A204.1 (cell line): ENCODE results near the gene CLCNKA.
"Not testable (repeated sequence)": the region's sequence is repeated elsewhere in the genome, so short reads cannot be mapped to it uniquely, and the experiment has no call there.

Experiments used
- FAIRE-seq: peaks from 2 replicates; lab custom pipeline; 2012; peaks lifted over from hg19 to GRCh38; lab: Jason Lieb, UNC

The CLCNKA gene

DNA sequence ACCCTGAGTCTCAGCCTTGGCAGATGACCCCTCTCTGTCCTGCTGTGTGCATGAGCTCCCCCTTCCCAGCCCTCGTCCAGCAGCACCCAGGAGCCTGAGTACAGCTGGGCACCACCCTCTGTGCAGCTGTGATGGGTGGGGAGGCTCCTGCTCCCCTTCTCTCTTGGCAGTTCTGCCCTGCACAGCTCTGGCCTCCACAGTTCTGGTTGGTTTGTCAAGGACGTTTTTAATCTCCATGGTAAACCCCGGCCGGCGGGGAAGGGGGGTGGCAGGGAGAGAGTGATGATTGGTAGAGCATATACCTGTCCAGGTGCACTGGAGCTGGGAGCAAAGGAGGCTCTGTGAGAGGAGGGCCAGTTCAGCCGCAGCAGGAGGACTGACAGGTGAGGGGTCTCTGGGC, at the start of gene CLCNKA:
Gene CLCNKA (plus strand): TSS at position 356 of the 400 bp plus-strand sequence. CDS start 584 bp downstream, outside the sequence.
- FAIRE-seq: no peak

DNA sequence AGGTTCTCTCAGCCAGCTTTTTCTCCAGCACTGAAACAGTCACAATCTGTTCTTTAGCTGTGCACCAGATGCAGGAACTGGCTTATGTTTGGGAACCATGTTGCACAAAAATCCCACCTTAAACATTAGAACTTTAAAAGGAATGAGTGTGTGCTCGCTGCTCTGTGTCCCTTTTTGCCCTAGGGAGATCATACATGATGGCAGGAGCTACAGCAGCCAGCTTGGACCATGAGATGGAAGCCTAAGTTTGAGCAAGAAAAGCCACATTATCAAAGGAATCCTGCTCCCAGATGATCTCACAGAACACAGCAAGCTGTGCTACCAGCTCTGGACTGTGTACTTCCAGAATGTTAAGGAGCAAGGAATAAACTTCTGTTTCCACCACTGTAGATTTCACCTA, 49.4 kb upstream of the CLCNKA start:
- no peak for FAIRE-seq

DNA sequence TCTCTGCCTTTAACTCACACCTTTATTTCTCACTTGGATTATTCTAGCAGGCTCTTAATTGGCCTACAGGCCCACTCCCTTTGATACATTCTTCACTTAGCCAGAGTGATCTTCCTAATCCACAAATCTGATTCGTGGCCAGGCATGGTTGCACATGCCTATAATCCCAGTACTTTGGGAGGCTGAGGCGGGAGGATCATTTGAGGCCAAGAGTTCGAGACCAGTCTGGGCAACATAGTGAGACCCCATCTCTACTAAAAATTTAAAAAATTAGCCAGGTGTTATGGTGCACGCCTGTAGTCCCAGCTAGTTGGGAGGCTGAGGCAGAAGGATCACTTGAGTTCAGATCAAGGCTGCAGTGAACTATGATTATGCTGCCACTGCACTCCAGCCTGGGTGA, 48.1 kb upstream of the CLCNKA start:
- FAIRE-seq: no peak

DNA sequence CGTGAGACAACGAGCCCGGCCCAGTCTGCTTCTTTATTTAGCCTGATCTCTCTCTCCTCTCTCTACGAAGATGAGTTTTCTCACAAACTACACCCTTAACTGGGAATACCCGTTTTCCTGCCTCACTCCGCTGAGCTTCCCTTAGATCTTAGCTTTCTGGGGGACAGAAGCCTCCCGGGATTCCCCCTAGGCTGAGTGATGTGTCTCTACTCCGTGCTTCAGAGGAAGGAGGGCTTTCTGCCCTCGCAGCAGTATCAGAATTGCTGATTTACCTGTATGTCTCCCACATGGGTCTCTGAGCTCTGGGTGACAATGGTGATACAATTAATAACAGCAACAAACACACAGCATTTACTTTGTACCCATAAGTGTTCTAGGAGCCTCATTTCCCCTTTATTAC, 47.0 kb upstream of the CLCNKA start:
- FAIRE-seq: no peak

DNA sequence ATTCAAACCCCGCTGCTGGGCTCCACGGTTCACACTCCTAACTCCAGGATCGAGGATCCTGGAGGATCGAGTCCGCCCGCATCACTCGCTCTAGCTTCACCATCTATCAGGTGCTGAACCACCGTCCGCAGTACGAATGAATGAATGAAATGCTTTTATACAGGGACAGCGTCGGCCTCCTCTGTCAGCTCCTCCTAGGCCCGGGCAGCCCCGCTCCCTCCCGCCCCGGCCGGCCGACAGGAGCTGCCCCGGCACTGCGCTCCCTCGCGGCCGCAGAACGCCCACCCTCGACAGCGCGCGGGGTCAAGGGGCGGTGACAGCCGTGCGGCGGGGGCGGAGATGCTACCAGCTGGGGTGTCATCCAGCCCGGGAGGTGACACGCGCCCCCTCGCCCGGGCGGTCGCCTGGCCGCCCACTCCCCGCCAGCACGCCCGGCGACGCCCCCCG, 46.5 kb upstream of the CLCNKA start:
- no peak for FAIRE-seq

- FAIRE-seq: no peak
Observed at GRCh38 chr1:15975805-15976680, 45.8 kb upstream of the CLCNKA start, which contains the start of gene ZBTB17. ZBTB17 (minus strand) TSS chr1:15976101; CDS start chr1:15948495, 27,606 bp downstream.

DNA sequence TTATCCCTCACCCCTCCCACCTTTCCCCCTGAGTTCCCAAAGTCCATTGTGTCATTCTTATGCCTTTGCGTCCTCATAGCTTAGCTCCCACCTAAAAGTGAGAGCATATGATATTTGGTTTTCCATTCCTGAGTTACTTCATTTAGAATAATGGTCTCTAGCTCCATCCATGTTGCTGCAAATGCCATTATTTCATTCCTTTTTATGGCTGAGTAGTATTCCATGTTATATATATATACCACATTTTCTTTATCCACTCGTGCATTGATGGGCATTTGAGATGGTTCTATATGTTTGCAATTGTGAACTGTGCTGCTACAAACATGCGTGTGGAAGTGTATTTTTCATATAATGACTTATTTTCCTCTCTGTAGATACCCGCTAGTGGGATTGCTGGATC, 43.9 kb upstream of the CLCNKA start:
- FAIRE-seq: not testable (repeated sequence)

DNA sequence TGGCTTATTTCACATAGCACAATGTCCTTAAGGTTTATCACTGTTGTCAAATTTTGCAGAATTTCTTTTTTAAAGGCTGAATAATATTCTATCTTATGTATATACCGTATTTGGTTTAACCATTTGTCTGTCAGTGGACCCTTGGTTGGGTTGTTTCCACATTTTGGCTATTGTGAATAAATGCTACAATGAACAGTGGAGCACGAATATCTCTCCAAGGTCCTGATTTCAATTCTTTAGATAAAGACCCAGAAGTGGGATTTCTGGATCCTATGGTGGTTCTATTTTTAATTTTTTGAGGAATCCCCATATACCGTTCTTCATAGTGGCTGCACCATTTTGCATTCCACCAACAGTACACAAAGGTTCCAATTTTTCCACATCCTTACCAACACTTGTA, 40.2 kb upstream of the CLCNKA start:
- no peak for FAIRE-seq

DNA sequence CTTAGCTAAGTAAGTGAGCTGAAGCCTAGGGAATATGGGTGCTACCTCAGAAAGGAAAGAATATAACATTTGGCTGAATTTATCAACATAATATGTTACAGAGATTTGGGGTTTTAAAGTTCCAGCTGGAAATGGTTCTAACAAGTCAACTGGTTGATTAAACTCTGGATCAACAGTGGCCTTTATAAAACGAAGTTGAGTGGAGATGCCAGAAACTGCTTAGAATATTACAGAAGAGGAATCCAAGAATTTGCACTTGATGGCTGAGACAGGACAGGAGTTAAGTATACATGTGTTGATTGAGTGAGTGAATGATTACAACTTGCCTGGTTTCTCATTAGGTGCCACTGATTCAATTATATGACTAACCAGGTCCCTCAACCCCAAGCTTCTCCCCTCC, 38.6 kb upstream of the CLCNKA start:
- no peak for FAIRE-seq

DNA sequence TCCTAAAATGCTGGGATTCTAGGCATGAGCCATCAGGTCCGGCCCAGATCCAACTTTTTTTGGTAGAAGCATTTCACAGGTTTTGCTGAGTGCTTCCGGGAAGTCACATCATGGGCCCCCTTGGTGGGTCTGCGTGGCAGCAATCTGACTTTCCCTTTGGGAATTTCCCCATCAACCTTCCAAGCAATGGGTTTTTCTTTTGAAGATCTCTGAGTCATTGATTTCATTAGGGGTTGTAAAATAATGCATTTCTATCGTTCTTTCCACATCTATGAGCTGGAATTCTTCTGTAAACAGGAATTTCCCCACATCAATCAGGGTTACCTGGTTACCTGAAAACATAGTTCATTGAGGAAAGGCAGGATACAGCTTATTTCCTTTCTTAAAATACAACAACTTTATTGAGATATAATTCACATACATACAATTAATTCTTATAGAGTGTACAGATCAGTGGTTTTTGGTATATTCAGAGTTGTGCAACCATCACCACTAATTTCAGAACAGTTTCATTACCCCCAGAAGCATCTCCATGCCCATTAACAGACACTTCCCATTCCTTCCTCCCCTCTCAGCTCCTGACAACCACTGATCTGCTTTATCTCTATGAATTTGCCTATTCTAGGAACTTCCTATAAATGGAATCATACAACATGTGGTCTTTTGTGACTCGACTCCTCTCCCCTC, 36.1 kb upstream of the CLCNKA start:
- no peak for FAIRE-seq

GRCh38 chr1:15988856-15989736, 32.7 kb upstream of the CLCNKA start:
- FAIRE-seq: no peak

- FAIRE-seq: no peak
Observed at GRCh38 chr1:15989776-15990175, 32.1 kb upstream of the CLCNKA start.

DNA sequence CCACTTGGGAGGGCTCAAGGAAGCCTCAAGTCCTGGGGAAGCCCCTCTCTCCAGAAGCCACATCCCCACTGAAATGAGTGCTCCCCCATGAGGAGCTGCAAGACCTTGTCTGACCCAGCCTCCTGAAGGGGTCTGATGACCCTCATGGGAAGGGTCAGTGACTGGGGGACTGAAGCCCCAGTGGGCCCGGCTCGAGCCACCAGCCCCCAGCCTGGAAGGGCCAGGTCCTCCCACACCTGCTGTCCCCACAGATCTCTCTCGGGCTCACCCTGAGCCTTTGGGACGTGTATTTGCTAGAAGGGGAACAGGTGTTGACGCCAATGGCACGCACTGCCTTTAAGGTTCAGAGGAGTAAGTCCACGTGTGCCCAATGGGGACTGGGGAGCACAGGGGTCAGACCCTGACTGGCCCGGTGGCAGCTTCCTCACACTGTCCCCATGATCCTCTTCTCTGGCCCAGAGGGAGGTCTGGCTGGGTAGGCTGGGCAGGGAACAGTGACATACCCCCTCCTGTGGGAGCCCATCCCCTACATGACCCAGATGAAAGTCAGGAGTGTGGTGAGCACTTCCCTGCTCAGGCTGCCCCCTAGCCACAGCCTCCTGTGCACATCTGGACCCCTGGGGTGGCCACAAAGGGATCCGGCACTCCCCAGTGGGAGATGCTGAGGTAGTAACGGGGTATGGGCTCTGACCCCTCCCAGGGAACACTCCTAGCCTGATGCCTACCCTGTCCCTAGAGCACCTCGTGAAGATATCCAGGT, 30.2 kb upstream of the CLCNKA start:
- FAIRE-seq: no peak

GRCh38 chr1:15992187-15992553, 29.7 kb upstream of the CLCNKA start:
- no peak for FAIRE-seq

DNA sequence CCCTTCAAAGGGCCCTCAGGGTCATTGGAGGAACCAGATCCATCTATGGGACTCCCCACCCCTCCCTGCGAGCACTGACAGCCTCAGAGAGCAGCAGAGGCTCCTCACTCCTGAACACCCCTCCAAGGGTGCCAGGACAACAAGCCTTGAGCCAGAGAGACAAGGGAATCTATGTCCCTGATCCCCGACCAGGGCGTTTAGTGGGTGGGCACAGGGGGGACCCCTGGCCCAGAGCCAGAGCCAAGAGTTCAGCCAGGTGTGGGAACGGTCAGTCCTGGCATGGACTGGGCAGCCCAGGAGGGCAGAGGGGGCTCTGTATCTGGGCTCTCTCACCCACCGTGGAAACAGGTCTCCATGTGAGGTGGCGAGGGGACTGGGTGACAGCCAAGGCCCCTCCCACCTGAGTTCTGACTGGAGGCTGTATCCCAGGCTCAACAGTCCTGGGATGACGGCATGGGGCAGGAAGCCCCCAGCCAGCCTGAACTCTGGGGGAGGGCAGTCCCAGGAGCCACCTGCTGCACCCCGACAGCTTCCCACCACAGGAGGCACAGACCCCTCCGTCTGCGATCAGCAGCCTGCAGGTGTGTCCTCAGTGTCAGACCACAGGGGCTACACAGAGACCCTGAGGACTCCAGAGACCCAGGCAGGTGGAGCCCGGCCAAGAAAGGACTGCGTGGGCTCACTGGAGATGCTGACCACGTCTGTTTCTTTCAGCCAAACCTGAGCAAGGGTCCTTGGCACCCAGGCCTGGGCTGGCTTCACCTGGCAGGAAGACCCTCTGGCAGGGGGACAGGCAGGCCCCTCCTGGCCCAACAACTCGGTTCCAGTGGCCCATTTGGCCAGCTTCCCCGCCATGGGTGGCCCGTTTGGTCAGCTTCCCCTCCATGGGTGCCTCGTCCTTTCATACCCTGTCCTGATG, 29.0 kb upstream of the CLCNKA start:
- no peak for FAIRE-seq

- FAIRE-seq: no peak
Observed at GRCh38 chr1:15993666-15994065, 28.2 kb upstream of the CLCNKA start.

DNA sequence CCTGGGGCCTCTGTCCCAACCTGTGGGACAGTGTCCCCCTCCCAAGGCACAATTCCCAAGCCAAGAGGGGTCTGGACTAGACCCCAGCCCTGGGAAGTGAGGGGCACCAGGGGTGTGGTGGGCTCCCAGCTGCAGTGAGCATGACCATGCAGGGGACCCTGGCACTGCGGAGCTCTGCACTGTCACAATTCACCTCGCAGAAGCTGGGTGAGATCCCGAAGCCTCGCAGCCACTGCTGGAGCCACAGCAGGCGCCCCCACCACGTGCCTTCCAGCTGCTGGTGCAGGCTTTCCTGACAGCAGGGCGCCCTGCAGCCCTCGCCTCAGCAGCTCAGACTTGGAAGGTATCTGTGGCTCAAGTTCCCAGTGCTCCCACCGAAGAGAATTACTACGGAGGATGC, 27.8 kb upstream of the CLCNKA start:
- FAIRE-seq: no peak

GRCh38 chr1:15994590-15995351, 27.1 kb upstream of the CLCNKA start:
- FAIRE-seq: no peak

DNA sequence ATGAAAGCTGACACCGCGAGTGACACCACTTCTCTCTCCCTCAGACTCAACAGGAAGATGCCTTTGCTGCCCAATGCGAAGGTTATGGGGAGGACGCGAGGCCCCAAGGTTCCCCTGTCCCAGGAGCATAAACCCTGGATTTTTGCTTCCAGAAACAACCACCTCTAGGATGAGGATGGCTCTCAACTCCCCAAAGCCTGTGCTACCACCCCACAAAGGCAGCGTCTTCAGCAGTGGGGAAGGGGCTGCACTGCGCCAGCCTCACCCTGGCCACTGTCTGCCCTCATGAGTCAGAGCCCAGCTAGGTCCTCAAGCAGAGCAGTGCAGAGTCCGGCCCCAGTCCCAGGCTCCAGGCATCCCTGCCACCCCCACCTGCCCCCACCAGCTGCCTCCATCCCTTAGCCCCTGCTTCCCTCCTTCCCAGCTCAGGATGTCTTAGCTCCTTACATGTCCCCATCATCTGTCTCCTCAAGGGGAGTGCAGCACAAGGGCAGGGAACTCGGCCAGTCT, 24.7 kb upstream of the CLCNKA start:
- no peak for FAIRE-seq
